GM12878 (cell line): Measurements from ENCODE around the gene DNHD1. TPM values are rescaled to one million over a fixed set of nuclear protein-coding genes. Genes with fewer than 3 reads are reported as not detected.
A peak's percentile ranks its signal among the peaks of the same experiment; 100 is the strongest.

Source experiments
- ATF7 ChIP-seq: fragments of 450-650 bp; IDR thresholded peaks from 2 replicates; pipeline ENCODE4 v1.6.1; 2016; ENCODE audit warnings: low read depth, mild to moderate bottlenecking
- BRCA1 ChIP-seq: IDR thresholded peaks from 2 replicates; pipeline ENCODE4 v1.6.1; 2011; ENCODE audit warnings: low read depth, low read length, improper control_type of control experiment
- CBX3 ChIP-seq: fragments of 200-600 bp; sonication (generic); IDR thresholded peaks from 2 replicates; pipeline ENCODE4 v1.6.1; 2016; ENCODE audit warnings: low read depth, borderline replicate concordance
- CREB1 ChIP-seq: IDR thresholded peaks from 2 replicates; pipeline ENCODE4 v1.6.1; 2012; ENCODE audit warnings: low read depth, mild to moderate bottlenecking, inconsistent platforms
- EP300 ChIP-seq, 2 experiments: fragments of 150-350 bp in 1 of 2; IDR thresholded peaks; 2 replicates each; pipeline ENCODE4 v1.6.1; 2011 to 2012; ENCODE audit warnings: low read depth in 2 of 2, low read length in 2 of 2, borderline replicate concordance in 1 of 2, improper control_type of control experiment in 1 of 2, inconsistent platforms in 1 of 2; ENCODE audit not compliant: control insufficient read depth in 1 of 2
- ESRRA ChIP-seq: IDR thresholded peaks from 2 replicates; pipeline ENCODE4 v1.6.1; 2012; ENCODE audit warnings: mild to moderate bottlenecking, low read length, improper control_type of control experiment
- EZH2 ChIP-seq: IDR thresholded peaks from 2 replicates; pipeline ENCODE4 v1.6.1; 2012; ENCODE audit warnings: low read depth, mild to moderate bottlenecking, control low read depth, inconsistent platforms, low read length, borderline replicate concordance; ENCODE audit not compliant: control insufficient read depth
- NFYA ChIP-seq: IDR thresholded peaks from 2 replicates; pipeline ENCODE4 v1.6.1; 2011; ENCODE audit warnings: low read depth, mild to moderate bottlenecking, low read length, improper control_type of control experiment, borderline replicate concordance
- NR2C1 ChIP-seq: fragments of 450-650 bp; IDR thresholded peaks from 2 replicates; pipeline ENCODE4 v1.6.1; 2017; ENCODE audit warnings: antibody characterized with exemption, mild to moderate bottlenecking, moderate library complexity
- PAX5 ChIP-seq: IDR thresholded peaks from 2 replicates; pipeline ENCODE4 v1.6.1; 2011; ENCODE audit warnings: low read depth, low read length, borderline replicate concordance
- PAX8 ChIP-seq: fragments of 450-650 bp; IDR thresholded peaks from 2 replicates; pipeline ENCODE4 v1.6.1; 2017; ENCODE audit warnings: mild to moderate bottlenecking, moderate library complexity
- RAD21 ChIP-seq: IDR thresholded peaks from 2 replicates; pipeline ENCODE4 v1.6.1; 2011; ENCODE audit warnings: mild to moderate bottlenecking, low read depth, low read length, moderate library complexity; ENCODE audit not compliant: insufficient read depth
- SP1 ChIP-seq: IDR thresholded peaks from one replicate; pipeline ENCODE4 v1.6.1; 2011; ENCODE audit warnings: low read depth, low read length
- ZBED1 ChIP-seq: IDR thresholded peaks from 2 replicates; pipeline ENCODE4 v1.6.1; 2016; ENCODE audit warnings: borderline replicate concordance
- ZNF384 ChIP-seq: IDR thresholded peaks from 2 replicates; pipeline ENCODE4 v1.6.1; 2012; ENCODE audit warnings: low read depth, mild to moderate bottlenecking, low read length, improper control_type of control experiment, borderline replicate concordance
- ZNF622 ChIP-seq: fragments of 450-650 bp; IDR thresholded peaks from 2 replicates; pipeline ENCODE4 v1.6.1; 2017; ENCODE audit warnings: mild to moderate bottlenecking, inconsistent platforms
- polyA plus RNA-seq, 11 experiments: library from polyadenylated mRNA; depleted of rRNA in 4 of 11; unstranded in 6 of 11; stranded (reverse) in 5 of 11; fragments of >200 nt; fragmentation: Nextera tagmentation in 4 of 11; fragmentation: Illumina TruSeq in 1 of 11; extraction: Ambion mirVana in 4 of 11; extraction: Trizol in 1 of 11; gene quantifications; 1 replicate in 1 of 11; 2 replicates in 10 of 11; pipeline versions ENCODE4 v1.2.1 to v1.2.3, GENCODE V29; 2011 to 2016; ENCODE audit warnings: inconsistent platforms in 2 of 11, missing spikeins in 2 of 11, low read depth in 1 of 11
- total RNA-seq, 4 experiments: library from RNA; depleted of rRNA in 3 of 4; stranded (reverse); fragments of >200 nt in 3 of 4; fragmentation: Illumina TruSeq in 1 of 4; extraction: Trizol in 1 of 4; gene quantifications; 2 replicates each; pipeline versions ENCODE4 v1.2.1 to v1.2.3, GENCODE V29; 2013 to 2021
- TF ChIP-seq, protein P1 (sequence below): fragments of 450-650 bp; IDR thresholded peaks from 2 replicates; pipeline ENCODE4 v1.6.1; 2017; ENCODE audit warnings: mild to moderate bottlenecking, low read depth, inconsistent platforms; ENCODE audit not compliant: poor library complexity, severe bottlenecking
- TF ChIP-seq, protein P2 (sequence below): fragments of 450-650 bp; IDR thresholded peaks from 2 replicates; pipeline ENCODE4 v1.6.1; 2017; ENCODE audit warnings: low read depth, mild to moderate bottlenecking, moderate library complexity
- TF ChIP-seq, protein P3 (sequence below): fragments of 450-650 bp; IDR thresholded peaks from 2 replicates; pipeline ENCODE4 v1.6.1; 2018; ENCODE audit warnings: mild to moderate bottlenecking, low read depth, moderate library complexity; ENCODE audit not compliant: partially characterized antibody
- TF ChIP-seq, protein P4 (sequence below): IDR thresholded peaks from 2 replicates; pipeline ENCODE4 v1.6.1; 2011; ENCODE audit warnings: low read depth, mild to moderate bottlenecking, low read length, moderate library complexity, borderline replicate concordance; ENCODE audit errors: extremely low read depth

Gene DNHD1
- total and polyA plus RNA-seq, 10 of the 15 experiments (the other 5 are each of a cell fraction or from before 2014, with no cell fraction given) = 0.99 to 16.9 (median 8.6) TPM

DNA sequence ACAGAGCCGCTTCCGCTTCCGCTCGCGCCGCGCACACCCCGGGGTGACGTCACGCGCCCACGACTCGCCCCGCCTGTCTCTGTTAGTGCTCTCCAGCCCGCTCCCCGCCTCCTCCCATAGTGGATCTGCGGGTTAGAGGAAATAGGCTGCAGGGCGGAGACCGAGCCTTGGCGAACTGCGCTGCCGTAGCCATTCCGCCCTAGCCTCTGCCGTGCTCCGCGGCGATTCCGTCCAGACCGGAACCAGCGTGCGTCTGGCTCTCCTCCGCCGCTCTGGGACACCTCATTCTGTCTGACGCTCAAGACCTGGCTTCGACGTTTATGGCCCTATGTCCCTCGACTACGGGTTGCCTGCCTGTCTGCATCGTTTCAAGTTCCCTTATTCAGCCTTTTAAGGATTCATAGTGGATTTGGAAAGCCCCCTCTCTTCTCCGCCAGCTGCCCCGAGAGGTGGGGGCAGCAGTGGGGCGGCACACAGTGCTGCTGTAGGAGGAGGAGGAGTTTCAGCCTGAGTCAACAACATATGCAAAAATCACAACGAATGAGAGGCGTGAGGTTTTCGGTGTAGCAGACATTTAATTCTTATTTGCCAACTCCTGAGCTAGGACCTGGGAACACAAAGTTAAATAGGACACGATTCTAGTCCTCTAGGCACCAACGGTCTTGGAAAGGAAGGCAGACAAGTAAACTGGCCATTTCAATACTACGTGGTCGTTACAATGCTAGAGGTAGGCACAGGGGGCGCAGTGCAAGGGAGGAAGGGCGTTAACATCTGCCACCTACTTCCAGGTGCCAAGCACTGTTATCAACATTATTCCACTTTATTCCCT, 115.3 kb downstream of the DNHD1 start, which contains the start of gene TAF10 (continued):
- TF ChIP-seq, protein P1, sequence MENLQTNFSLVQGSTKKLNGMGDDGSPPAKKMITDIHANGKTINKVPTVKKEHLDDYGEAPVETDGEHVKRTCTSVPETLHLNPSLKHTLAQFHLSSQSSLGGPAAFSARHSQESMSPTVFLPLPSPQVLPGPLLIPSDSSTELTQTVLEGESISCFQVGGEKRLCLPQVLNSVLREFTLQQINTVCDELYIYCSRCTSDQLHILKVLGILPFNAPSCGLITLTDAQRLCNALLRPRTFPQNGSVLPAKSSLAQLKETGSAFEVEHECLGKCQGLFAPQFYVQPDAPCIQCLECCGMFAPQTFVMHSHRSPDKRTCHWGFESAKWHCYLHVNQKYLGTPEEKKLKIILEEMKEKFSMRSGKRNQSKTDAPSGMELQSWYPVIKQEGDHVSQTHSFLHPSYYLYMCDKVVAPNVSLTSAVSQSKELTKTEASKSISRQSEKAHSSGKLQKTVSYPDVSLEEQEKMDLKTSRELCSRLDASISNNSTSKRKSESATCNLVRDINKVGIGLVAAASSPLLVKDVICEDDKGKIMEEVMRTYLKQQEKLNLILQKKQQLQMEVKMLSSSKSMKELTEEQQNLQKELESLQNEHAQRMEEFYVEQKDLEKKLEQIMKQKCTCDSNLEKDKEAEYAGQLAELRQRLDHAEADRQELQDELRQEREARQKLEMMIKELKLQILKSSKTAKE = no peak
- no peak for TF ChIP-seq ZNF622
- no peak for TF ChIP-seq RAD21
- peak; percentile 53 for TF ChIP-seq SP1
- TF ChIP-seq EP300 (IDR thresholded peaks at IDR 0.05; ENCODE audit: borderline replicate concordance in 1 of 2, control insufficient read depth in 1 of 2, low read depth in 2 of 2, low read length in 2 of 2) = no peak
- TF ChIP-seq ESRRA = no peak
- TF ChIP-seq CBX3 = no peak
- no peak for TF ChIP-seq PAX8
- no peak for TF ChIP-seq NFYA
- TF ChIP-seq NR2C1 = no peak
- no peak for TF ChIP-seq ZNF384
- peak; percentile 39; the same call in 1 of the 2 replicates for TF ChIP-seq ZBED1
- TF ChIP-seq, protein P2, sequence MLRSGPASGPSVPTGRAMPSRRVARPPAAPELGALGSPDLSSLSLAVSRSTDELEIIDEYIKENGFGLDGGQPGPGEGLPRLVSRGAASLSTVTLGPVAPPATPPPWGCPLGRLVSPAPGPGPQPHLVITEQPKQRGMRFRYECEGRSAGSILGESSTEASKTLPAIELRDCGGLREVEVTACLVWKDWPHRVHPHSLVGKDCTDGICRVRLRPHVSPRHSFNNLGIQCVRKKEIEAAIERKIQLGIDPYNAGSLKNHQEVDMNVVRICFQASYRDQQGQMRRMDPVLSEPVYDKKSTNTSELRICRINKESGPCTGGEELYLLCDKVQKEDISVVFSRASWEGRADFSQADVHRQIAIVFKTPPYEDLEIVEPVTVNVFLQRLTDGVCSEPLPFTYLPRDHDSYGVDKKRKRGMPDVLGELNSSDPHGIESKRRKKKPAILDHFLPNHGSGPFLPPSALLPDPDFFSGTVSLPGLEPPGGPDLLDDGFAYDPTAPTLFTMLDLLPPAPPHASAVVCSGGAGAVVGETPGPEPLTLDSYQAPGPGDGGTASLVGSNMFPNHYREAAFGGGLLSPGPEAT = peak; percentile 95
- no peak for TF ChIP-seq EZH2
- TF ChIP-seq BRCA1 = no peak
- peak; percentile 94 for TF ChIP-seq CREB1
- TF ChIP-seq, protein P3, sequence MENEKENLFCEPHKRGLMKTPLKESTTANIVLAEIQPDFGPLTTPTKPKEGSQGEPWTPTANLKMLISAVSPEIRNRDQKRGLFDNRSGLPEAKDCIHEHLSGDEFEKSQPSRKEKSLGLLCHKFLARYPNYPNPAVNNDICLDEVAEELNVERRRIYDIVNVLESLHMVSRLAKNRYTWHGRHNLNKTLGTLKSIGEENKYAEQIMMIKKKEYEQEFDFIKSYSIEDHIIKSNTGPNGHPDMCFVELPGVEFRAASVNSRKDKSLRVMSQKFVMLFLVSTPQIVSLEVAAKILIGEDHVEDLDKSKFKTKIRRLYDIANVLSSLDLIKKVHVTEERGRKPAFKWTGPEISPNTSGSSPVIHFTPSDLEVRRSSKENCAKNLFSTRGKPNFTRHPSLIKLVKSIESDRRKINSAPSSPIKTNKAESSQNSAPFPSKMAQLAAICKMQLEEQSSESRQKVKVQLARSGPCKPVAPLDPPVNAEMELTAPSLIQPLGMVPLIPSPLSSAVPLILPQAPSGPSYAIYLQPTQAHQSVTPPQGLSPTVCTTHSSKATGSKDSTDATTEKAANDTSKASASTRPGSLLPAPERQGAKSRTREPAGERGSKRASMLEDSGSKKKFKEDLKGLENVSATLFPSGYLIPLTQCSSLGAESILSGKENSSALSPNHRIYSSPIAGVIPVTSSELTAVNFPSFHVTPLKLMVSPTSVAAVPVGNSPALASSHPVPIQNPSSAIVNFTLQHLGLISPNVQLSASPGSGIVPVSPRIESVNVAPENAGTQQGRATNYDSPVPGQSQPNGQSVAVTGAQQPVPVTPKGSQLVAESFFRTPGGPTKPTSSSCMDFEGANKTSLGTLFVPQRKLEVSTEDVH = no peak
- TF ChIP-seq ATF7 = peak; percentile 93
- peak; percentile 48; the same call in 1 of the 2 replicates for TF ChIP-seq PAX5
- TF ChIP-seq, protein P4, sequence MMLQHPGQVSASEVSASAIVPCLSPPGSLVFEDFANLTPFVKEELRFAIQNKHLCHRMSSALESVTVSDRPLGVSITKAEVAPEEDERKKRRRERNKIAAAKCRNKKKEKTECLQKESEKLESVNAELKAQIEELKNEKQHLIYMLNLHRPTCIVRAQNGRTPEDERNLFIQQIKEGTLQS = no peak
